Effector CD4-positive, alpha-beta T cell (primary cell): ENCODE measurements around the gene TIMM22.

Experiments
- DNase-seq: peaks from one replicate; pipeline ENCODE4 v3.0.0-alpha.2; 2020

Gene TIMM22

GRCh38 chr17:1022278-1023024 lies 25.5 kb downstream of the TIMM22 start:
- no peak for DNase-seq

GRCh38 chr17:1024076-1024475 lies 27.1 kb downstream of the TIMM22 start:
- no peak for DNase-seq

DNA sequence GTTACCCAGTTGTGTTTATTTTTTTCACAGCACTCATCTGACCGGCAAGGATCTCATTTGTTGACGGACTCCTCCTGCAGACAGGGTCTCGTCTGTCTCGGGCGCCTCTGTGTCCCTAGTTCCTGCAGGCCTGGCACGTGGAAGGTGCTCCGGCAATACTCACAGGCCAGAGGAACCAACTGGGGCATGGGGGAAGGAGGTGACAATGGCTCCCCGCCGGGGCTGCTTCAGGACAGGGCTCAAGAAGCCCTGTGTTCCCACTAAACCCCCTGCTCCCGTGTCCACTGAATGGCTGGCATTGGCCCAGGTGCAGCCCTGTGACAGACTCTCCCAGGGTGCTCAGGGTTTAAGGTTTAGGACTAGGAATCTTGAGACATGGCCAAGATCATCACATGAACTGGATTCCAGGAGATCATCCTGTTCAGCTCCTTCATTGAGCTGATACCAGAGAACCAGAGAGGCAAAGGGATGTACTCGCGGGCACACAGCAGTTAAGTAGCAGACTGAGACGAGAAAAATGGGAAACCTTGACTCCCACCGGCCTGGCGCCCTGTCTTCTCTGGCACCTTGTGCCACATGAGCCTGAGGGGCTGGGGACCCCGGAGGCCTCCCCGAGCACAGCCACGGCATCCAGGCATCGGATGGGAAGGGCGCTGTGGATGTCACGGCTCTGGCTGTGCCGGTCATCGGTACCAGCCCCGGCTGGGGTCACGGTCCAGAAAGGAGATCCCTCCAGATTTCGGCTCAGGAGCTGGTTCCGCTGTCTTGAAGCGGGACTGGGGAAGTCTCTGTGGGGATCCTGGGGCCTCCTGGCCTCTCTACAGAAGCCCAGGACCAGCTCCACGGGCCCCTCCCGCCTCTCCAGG lies 29.0 kb downstream of the TIMM22 start:
- no peak for DNase-seq

GRCh38 chr17:1026599-1026975 lies 29.7 kb downstream of the TIMM22 start:
- no peak for DNase-seq

GRCh38 chr17:1027044-1027443 lies 30.1 kb downstream of the TIMM22 start:
- no peak for DNase-seq

GRCh38 chr17:1029196-1029921 lies 32.4 kb downstream of the TIMM22 start:
- DNase-seq: no peak

DNA sequence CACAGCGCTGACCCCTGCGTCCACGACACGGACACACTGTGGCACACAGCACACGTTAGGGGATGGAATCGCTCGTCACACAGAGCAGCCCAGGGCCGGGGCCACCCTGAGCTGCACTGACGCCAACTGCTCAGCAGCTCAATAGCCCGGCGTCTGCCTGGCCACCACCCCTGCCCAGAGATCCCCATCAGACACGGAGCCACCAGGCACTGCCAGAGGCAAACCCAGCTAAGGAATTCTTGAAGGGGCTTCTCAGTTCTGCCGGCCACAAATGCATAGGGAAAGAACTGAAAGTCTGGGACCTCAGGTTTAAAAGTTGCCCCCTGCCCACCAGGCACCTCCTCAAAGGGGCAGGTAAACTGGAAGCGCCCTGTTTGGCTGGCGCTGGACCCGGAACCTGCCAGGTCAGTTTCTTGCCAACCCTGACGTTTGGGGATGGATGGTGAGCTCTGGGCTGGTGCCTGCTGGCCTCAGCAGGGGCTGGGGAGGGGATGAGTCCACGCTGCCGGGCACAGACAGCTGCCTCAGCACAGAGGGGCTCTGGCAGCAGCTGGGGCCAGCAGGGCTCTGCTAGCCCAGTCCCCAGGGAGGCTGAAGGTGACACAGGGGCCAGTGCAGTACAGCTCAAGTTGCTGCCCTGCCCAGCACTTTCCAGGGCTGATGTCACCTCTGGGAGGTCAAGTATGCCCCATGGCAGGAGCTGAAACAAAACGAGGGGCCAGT lies 33.2 kb downstream of the TIMM22 start:
- no peak for DNase-seq

DNA sequence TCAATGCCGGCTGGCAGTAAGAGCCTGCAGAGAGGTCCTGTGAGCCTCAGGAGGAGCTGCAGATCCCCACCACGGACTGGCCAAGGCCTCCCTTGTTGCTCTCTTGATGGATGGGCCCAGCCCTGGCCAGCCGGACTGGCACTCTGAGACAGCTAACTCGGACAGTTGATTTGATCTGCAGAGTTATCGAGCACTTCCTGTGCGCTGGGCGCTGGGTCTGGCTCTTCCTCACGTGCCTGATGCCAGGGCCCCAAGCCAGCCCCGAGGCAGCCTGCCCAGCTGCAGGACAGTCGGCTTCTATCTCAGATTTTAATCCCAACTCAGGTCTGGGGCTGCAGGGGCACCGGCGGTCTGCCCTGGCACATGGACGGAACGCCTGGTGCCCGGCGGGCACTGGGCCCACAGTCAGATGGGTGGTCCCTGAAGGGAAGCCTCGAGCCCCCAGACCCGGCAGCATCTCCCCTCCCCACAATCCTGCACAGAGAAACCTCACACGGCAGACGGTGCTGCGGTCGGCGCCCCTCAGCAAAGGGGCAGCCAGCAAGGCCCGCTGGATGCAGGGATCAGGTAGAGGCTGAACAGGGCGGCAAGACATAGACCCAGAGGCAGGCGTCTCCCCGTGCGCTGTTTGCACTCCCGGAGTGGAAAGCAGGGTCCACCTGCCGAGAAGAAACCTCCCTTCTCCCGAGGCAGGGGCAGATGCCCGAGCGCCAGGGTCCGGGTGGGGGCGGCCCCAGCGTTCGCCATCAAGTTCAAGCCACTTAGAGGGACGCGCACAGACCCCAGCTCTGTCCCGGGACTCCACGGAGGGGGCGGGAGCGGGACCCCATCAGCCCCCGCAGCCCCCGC lies 34.0 kb downstream of the TIMM22 start:
- DNase-seq: no peak

- no peak for DNase-seq
Observed at GRCh38 chr17:1031711-1032110, 34.8 kb downstream of the TIMM22 start.

- DNase-seq: no peak
Observed at GRCh38 chr17:1032391-1032790, 35.5 kb downstream of the TIMM22 start.

DNA sequence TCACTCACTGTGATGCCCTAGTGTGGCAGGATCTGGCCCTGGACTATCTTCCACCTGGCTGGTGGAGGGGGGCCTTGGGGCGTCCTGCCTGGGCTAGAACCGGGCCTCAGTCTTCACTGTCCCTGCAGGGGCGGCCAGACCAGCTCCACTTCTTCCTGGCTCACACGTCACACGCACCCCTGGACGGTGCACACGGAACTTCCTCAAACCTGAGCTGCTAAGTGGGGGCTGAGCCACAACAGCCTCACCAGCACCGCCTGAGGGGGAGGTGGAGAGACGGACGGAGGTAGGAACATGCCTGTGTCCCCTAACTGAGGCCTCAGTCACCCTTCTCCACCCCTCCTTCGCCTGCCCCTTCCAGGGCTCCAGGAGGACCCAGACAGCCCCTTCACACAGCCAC lies 36.6 kb downstream of the TIMM22 start:
- no peak for DNase-seq

GRCh38 chr17:1034652-1035210 lies 37.8 kb downstream of the TIMM22 start:
- no peak for DNase-seq

DNA sequence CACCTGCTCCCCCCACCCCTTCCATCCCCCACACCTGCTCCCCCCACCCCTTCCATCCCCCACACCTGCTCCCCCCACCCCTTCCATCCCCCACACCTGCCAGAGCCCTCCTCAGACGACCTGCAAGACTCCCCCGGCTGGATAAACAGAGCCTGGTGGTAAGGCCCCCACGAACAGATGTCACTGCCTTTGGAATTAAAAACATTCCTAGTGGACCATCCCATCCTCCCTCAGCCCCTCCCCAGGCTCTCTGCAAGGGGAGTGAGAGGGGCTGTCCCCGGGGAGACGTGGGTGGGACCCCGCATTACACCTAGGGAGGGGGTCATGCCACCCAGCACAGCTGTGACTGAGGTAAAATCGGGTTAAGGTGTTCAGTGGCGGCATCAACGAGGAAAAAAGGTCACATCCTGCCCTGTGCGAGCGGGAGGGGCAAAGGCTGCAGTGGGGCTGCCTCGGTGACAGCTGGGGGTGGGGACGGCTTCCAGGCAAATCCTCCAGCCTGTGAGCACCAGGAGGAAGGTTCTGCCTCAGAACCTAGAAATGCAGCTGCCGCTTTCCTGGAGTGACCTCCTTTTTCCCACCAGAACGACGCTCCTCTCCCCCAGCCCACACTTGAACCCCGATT lies 38.7 kb downstream of the TIMM22 start:
- DNase-seq: no peak

GRCh38 chr17:1036171-1036844 lies 39.4 kb downstream of the TIMM22 start:
- DNase-seq: no peak

GRCh38 chr17:1036845-1037237 lies 39.9 kb downstream of the TIMM22 start:
- DNase-seq: no peak

DNA sequence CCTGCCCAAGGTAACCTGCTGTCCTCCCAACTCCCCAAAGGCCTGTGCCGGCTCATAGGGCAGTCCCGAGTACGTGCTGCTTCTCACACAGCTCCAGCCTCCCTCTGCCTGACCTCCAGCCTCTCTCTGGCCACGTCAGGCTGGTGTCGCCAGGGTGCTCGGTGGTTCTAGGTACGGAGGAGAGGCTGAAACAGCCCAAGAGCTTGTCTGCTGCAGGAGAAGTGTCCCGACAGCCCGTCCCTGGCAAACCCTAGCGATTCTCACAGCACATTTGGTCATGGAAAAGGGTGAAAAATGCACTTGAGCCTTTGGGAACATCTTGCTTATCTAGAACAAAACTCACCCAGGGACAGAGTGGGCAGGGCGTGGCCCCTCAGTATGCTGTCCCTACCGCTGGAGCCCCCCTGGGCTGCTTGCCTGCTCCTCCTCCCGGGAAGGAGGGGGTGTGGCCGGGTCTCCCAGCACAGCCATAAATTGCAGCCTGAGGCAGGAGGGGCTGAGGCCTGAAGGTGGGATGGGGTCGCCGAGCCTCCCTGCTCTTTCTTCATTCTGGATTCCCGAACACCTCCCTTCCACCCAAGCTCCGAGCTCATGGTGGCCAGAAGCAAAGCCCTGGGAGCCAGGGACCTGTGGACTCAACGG lies 40.4 kb downstream of the TIMM22 start:
- no peak for DNase-seq

DNA sequence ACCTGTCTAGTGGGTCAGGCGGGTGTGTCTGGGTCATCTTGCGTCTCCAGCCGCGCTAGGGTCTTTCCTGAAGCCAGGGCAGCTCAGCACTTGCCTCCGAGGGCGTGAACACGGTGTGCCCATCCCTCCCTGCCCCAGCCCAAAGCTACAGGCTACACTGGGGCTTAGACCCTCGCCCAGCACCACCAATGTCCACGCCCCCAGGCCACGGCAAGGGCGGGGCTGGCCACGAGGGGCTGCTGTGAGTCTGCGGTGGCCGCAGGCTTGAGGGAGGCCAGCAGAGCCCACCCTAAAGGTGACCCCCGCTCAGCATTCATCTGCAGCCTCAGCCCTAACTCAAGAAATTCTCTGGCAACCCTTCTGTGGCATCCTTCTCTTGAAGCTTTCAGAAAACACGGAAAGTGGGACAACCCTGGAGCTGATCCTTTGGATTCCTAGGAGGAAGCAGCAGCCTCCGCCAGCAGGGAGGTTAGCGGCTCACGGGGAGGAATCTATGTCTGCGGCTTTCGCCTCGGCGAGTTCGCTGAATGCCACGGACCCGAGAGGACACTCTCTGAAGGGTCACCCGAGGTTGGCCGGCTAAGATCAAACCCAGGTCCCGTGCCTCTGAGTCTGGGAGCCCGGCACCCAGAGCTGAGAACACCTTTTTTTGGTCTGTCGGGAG lies 41.7 kb downstream of the TIMM22 start:
- no peak for DNase-seq

GRCh38 chr17:1039123-1039507 lies 42.2 kb downstream of the TIMM22 start:
- DNase-seq: no peak

GRCh38 chr17:1039511-1040215 lies 42.7 kb downstream of the TIMM22 start:
- DNase-seq: no peak
